GM21528 (cell line): ENCODE data around the gene WDR45.
"Not testable (repeated sequence)": the region's sequence is repeated elsewhere in the genome, so short reads cannot be mapped to it uniquely, and the experiment has no call there.

Experiments used
- ATAC-seq: cut with Tn5 transposase; IDR thresholded peaks from one replicate; pipeline ENCODE4 v1.9.1; 2021; ENCODE audit warnings: mild to moderate bottlenecking, moderate library complexity; ENCODE audit not compliant: unreplicated experiment, low FRiP score

The WDR45 gene

DNA sequence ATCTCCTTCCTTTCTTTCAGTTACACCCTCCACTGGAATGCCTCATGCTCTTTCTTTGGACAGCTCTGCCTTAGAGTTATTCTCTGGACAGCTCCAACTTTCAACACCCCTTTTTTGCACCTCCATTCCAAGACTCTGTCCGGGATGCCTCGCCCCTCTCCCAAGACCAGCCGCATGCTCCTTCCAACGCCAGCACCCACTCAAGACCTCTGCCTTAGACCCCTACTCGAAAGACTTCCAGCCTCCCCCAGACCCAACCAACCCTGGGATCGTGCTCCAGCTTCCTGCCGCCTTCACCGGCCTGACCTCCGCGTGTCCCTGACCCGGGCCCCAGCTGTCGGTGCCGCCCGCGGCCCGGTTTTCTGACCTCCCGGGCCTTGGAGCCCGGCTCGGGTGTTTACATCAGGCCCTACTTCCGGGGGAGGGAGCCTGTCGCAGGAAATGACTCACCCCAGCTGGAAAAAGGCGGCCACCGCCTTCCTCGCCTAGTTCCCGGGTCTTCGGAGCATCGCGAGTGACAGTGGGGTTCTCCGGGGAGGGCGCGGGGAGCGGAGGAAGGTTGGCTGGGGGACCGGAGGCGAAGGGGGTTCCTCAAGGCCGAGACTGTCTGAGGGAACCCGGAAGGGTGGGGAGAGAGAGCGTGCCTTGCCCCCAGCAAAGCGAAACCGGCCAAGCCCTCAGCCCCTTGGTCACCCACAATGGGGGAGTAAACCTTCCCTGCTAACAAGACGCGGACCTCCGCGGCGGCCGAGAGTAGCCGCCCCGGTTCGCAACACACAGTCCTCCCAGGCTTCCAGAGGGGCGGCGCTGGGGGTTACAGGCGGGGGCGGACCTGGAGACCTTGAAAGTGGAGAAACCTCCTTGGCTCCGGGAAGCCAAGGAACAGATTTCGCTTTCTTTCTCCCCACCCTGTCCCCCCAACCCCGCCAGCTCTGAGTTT, at the start of gene WDR45:
WDR45 (minus strand) TSS at position 399 of the 940 bp plus-strand sequence. CDS start 1,792 bp downstream, outside the sequence.
- ATAC-seq: peak; percentile 66

DNA sequence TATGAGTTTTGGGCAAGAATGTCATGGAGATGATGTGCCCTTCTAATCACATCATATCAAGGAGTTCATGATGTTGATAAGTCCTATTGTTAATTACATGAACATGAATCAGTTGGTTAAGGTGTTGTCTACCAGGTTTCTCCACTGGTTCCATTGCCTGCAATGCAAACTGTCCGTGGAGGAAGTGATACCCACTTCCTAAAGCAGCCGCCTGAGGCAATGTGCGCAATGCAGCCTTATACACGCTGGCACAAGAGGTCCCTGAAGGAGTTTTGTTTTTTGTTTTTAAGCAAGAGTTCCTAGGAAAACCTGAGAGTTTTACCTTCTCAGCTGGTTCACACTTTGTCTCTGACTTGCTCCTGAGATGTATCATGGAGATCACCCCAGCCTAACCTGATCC, 49.7 kb upstream of the WDR45 start:
- ATAC-seq: no peak

DNA sequence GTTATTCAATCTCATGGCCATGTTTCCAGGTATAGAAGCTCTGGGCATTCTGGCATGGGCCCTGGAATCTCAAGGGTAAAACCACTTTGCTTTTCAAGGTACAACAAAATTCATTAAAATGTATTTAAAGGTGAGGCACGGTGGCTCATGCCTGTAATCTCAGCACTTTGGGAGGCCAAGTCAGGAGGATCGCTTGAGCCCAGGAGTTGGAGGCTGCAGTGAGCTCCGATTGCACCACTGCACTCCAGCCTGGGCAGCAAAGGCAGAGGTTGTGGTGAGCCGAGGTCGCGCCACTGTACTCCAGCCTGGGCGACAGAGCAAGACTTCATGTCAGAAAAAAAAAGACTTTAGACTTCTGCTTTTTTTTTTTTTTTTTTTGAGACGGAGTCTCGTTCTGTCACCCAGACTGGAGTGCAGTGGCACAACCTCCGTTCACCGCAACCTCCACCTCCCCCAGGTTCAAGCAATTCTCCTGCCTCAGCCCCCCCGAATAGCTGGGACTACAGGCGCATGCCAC, 48.1 kb upstream of the WDR45 start:
- ATAC-seq: not testable (repeated sequence)

DNA sequence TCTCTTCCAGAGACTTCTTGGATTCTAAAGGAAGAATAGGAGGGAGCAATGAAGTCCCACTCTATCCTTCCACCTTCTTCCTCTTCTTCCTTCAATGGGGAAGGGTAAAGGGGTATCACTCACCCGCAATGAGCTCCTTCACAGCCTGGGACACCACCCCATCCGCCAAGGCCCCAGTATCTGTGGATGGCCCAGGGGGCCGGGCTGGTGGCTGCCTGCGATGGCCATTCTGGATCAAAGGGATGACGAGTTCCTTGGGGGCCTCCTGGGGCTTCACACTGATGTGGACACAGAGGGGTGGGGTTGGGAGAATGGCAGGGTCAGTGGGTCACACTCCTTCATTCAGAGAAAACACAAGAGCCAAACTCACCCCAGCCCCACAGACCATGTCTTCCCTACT, 42.8 kb upstream of the WDR45 start:
- no peak for ATAC-seq

DNA sequence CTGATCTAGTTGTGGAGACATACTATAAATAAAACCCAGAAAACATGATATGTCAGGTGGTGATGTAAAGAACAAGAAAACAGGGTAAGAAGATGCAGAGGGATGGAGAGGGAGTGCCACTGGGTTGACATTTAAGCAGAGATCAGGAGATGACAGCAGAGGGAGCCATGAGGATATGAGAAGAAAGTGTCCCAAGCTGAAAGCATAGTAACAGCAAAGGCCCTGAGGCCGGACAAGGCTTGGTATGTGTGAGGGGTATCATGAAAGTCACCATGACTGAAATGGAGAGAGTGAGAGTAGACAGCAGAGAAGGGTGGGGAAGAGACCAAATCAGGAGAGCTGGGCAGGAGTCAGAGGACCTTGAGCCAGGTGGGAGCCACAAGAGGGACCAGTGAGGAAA, 40.4 kb upstream of the WDR45 start:
- ATAC-seq: no peak

DNA sequence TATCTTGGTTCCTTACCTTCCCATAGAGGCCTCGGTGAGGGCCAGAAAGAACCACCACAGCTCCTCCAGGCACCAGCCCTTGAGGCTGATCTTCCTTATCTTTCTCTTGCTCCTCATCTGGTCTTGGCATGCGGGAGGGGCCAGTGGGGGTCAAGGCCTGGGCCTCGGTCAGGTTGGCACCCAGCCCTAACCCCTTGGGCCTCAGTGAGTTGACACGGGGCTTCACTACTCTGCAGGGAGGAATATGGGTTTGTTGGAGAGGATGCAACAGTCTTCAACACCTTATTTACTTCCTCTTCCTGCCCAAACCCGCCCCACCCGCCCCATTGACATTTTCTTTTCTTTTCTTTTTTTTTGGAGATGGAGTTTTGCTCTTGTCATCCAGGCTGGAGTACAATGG, 37.9 kb upstream of the WDR45 start:
- ATAC-seq: no peak

DNA sequence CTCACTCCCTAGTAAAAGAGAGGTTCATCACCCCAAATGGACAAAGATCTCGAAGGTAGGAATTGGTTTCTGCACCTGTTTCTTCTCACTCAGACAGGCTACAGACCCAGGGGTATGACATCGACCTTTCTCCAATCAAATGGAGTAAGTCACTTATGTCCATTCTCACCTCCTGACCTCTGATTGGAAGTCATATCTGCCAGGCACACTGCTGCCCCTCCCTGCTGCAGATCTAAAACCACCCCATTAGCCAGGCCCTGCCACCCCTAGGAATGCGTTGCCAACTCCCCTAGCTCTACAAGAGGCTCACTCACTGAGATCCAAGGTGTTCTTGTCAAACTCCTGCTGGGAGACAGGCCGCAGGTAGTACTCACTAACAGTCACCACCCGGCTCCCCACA, 37.0 kb upstream of the WDR45 start:
- ATAC-seq: no peak

DNA sequence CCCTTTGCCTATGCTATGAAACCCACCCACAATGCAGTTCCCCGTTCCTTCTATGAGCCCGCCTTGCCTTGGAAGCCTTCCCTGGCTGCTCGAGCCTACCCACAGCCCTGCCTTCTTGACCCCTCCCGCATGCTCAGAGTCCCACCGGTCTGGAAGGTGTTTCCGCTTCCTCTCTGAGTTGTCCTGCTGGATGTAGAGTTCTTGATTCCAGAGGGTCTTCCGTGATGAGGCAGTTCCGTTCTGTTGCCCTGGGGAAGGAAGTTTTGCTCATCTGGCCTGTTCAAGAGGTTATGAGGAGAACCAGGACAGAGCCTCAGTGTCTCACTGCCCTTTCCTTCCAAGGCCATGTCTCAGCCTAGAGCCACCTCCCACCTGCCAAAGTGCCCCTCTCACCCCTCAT, 36.4 kb upstream of the WDR45 start:
- no peak for ATAC-seq

DNA sequence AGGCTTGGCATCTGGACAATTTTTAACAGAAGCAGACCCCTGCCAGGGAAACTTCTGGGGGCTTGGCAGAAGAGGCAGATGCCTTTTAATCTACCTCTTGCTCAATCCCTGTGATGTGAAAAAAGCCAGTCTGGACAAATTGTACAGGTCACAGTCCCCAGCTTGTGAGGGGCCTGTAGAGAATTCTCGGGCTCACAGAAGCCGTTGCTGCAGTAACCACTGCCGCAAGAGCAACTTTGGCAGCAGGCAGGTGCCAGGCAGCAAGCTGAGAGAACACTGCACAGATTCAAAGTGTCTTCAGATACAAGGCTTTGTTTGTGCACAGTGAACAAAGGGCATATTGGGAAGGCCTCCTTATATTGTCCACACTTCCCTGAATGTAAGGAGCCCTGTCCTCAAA, 32.1 kb upstream of the WDR45 start:
- ATAC-seq: no peak

DNA sequence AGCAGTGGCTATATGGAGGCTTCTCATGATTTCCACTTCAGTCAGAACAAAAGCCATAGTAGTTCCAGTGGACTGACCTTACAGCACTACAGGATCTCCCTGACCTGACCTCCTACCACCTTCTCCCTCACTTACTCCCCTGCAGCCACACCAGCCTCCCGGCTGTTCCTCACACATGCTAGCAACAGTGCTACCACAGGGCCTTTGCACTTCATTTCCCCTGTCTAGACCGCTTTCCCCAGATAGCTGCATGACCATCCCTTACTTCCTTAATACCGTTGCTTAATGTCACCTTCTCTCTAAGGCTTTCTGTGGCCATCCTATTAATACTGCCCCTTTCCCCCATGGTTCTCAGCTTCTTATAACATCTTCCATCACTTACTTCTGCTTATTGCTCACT, 30.7 kb upstream of the WDR45 start:
- ATAC-seq: no peak

DNA sequence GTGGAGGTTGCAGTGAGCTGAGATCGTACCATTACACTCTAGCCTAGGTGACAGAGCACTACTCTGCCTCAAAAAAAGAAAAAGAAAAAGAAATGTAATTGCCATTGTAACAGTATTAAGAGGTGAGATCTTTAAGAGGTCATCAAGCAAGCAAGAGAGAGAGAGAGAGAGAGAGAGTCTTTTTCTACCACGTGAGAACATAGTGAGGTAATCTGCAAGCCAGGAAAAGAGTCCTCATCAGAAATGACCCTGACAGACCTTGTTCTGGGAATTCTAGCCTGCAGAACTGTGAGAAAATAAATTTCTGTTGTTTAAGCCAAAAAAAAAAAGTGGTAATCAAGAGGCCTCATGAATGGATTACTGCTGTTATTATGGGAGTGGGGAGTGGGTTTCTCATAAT, 29.0 kb upstream of the WDR45 start:
- ATAC-seq: no peak

DNA sequence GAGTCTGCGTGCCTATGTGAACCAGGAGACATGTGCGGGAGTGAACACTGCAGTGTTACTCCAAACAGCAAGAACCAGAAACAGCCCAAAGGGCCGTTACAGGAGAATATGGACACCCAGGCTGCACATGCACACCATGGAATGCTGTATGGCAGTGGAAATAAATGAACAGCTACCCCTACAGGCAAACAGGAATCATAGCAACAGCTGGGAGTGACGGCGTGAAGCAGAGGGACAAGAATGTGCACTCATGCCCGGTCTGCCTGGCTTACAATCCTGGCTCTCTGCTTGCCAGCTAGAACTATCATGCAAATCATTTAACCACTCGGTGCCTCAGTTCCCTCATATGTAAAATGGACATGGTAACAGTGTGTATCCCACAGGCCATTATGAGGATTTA, 27.2 kb upstream of the WDR45 start:
- no peak for ATAC-seq

DNA sequence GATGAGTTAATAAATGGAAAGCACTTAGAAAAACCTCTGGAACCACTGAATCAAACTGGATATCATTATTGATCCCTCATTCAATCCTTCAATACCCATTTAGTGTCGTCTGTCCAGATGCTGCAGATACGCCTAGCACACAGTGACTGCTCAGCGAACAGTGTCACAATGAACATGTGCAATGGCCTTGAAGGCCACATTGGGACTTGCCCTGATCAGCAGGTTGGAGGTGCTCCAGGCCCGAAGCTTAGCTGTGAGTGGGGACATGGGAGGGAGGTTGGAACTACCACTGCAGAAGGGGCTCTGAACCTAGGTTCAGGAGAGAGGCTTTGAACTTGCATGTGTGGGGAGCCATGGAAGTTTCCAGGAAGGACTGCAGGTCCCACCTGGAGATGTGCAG, 26.6 kb upstream of the WDR45 start:
- ATAC-seq: no peak

DNA sequence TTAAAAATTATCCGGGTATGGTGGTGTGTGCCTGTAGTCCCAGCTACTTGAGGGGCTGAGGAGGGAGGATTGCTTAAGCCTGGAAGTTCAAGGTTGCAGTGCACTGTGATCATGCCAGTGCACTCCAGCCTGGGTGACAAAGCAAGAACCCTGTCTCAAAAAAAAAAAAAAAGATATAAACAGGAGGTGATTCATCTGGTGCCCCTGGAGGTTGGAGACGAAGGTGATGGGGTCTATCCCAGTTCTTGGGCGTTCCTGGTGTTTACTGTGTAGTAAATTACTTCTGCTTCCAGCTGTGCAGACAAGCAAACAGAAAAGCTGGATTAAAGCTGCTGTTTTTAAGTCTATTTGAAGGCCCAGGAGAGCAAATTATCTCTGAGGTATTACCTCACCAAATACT, 23.9 kb upstream of the WDR45 start:
- no peak for ATAC-seq

DNA sequence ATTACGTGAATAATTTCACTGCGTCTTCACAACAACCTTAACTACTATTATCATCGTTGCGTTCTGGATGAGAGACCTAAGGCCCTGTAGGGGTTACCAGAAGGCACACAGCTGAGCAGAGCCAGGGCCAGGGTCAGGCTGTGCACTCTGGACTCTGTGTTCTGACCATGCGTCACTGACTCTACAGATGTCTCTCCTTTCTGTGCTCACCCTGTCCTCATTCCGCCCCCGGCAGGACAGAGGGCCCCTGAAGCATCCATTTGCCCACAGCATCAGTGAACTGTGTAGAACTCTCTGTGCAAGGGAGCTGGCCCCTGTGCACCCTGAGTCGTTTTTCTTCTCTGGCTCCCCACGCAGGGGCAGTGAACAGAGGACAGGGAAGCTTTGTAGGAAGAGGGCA, 22.5 kb upstream of the WDR45 start:
- no peak for ATAC-seq

DNA sequence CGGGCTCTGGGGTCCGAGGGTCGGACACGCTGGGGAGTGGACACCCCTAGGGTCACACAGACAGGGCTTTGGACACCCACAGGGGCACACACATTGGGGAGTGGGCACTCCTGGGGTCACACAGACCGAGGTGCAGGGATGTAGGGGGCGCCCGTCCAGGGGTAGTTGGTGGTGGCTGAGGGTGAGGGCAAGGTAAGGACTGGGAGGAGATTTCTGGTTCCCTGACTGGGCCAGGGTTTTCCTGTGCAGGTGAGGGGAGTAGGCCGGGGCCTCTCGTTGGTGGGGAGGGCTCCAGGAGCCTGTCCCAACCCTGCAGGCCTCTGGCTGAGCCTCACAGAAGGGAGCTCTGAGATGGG, 21.9 kb upstream of the WDR45 start:
- no peak for ATAC-seq

DNA sequence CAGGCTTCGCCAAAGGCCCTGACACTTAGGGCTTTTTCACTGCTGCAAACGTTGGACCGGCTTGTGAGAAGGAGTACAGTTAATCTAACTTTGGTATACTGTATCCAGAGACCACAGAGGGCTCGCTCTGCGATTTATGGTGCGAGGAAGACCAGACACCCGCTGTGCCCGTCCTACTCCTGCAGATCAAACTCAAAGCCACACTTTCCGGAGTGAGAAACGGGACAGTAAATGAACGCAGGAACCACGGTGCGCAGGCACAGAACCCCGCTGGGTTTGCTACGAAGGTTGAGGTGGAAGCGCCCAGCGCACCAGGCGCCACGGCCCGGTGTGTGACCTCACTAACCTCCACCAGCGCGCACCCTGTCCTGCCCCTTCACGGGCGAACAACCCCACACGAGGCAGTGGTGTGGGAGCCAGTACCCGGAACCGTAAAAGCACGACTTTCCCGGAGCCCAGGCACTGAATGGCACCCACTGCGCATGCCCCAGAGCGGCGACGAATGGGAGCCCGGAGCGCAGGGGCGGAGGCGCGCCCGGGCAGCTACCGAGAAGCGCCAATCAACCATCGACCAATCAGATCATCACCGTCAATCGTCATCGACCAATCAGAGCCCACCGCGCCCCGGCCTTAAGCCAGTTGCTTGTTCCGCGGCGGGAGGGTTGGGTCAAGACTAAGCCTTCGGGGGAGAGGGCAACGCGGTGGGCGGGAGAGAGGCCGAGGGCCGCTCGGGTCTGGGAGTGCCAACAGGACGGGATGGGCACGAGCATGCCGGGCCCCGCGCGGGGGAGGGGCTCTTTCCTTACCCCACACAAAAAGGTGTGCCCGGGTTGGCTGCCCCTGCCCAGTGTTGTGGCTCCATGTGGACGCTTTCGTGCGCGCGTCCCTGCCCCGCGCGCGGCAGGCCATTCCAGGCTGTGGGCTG, 21.3 kb upstream of the WDR45 start:
- peak; percentile 93 for ATAC-seq

DNA sequence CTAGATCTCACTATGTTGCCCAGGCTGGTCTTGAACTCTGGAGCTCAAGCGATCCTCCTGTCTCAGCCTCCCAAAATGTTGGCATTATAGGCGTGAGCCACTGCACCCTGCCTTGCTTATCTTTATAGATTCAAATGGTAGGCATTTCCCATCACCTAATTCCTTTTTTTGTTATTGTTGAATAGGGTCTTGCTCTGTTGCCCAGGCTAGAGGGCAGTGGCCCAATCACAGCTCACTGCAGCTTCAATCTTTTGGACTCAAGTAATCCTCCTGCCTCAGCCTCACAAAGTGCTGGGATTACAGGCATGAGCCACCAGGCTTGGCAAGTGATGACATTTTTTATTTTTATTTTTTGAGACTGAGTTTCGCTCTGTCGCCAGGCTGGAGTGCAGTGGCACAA, 16.7 kb upstream of the WDR45 start:
- no peak for ATAC-seq

DNA sequence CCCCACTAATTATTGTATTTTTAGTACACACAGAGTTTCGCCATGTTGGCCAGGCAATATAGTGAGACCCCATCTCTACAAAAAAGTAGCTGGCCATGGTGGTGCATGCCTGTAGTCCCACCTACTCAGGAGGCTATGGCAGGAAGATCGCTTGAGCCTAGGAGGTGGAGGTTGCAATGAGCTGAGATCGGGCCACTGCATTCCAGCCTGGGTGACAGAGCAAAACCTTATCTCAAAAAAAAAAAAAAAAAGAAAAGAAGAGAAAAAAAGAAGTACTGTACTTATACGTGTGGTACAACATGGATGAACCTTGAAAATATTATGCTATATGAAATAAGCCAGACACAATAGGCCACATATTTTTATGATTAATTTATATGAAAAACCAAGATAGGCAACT, 9.9 kb upstream of the WDR45 start:
- ATAC-seq: no peak

DNA sequence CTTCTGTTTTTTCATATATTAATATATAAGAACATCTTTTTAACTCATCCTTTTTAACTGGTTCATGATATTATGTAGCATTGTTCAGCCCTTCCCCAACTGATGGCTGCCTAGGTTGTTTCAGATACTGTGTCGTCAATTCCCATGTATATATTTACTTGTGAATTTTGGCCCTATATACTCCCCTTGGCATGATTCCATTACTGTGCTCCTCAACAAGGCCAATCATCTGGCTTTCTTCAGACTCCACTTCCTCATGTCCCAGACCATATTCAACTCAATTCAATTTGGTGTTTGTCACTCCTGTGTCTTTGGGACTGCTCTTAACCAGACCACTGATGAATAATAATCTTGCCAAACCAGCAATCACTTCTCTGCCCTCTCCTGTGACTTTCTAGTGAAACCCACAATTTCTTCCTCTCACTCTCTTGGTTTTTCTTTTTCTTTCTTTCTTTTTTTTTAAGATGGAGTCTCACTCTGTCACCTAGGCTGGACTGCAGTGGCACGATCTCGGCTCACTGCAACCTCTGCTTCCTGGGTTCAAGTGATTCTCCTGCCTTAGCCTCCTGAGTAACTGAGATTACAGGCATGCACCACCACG, 2.7 kb upstream of the WDR45 start:
- no peak for ATAC-seq

DNA sequence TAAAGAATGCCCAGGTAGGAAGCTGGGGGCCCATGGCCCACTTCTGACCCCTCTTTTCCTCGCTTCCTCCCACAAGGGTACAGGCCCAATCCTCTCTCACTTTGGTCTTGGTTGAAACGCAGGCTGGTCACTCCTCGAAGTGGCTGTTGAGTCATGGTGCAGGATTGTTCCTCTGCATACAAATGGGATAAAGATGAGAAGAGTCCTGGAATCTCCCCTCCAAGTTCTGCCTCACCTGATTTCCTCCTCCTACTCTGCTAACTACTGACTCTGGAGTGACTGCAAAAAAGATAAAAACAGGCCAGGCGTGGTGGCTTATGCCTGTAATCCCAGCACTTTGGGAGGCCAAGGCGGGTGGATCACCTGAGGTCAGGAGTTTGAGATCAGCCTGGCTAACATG, 1.7 kb downstream of the WDR45 start:
- ATAC-seq: no peak
